DOHH2 (cell line): ENCODE measurements around the gene SUN2.

Experiments
- EZH2phosphoT487 ChIP-seq: fragments of 200-600 bp; sonication (generic); IDR thresholded peaks from 2 replicates; pipeline ENCODE4 v1.6.1; 2017; ENCODE audit warnings: borderline replicate concordance, mild to moderate bottlenecking, antibody characterized with exemption, low read length, moderate library complexity, mixed read lengths
- TF ChIP-seq, protein P1 (sequence below): fragments of 200-600 bp; sonication (generic); IDR thresholded peaks from one replicate; pipeline ENCODE4 v1.5.1; 2014; ENCODE audit warnings: antibody characterized with exemption, mild to moderate bottlenecking, low read depth, low read length; ENCODE audit not compliant: poor library complexity, severe bottlenecking

- TF ChIP-seq EZH2phosphoT487, result no peak
- TF ChIP-seq, protein P1, sequence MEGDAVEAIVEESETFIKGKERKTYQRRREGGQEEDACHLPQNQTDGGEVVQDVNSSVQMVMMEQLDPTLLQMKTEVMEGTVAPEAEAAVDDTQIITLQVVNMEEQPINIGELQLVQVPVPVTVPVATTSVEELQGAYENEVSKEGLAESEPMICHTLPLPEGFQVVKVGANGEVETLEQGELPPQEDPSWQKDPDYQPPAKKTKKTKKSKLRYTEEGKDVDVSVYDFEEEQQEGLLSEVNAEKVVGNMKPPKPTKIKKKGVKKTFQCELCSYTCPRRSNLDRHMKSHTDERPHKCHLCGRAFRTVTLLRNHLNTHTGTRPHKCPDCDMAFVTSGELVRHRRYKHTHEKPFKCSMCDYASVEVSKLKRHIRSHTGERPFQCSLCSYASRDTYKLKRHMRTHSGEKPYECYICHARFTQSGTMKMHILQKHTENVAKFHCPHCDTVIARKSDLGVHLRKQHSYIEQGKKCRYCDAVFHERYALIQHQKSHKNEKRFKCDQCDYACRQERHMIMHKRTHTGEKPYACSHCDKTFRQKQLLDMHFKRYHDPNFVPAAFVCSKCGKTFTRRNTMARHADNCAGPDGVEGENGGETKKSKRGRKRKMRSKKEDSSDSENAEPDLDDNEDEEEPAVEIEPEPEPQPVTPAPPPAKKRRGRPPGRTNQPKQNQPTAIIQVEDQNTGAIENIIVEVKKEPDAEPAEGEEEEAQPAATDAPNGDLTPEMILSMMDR, result no peak
Measured at GRCh38 chr22:38730411-38730871, 25.4 kb downstream of the SUN2 start.
